ENCODE results near the gene STAMBPL1. TPM values are rescaled to one million over a fixed set of nuclear protein-coding genes. Genes with fewer than 3 reads are reported as not detected.
A peak's percentile ranks its signal among the peaks of the same experiment; 100 is the strongest.

The STAMBPL1 gene
- total RNA-seq, 1 donor from 2014 or later, result 3.3 TPM

DNA sequence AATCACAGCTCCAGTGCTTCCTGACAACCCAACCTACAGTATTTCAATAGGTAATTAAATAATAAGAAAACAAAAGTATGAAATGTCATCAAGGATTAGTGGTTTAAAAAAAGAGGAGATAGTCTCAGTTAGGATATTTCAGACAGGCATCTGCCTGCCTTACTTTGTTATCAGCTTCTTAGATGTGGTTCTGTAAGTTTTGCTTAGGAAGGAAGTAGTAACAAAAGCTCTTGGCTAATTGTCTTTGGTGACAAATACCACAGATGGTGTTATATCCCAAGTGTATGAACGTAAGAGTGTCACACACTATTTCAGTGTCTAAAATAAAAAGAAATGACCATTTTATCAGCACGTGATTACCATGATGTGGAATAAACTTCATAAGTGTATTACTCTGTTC is 82.3 kb downstream of the STAMBPL1 start:
- H3K4me1 Mint-ChIP-seq (ENCODE audit: unreplicated experiment), result peaks cover 9% of the 10 kb centered on the region
- H3K36me3 Mint-ChIP-seq (ENCODE audit: low read depth, unreplicated experiment), result no peaks in the 10 kb centered on the region
- H3K9me3 Mint-ChIP-seq (ENCODE audit: unreplicated experiment), result no peaks in the 10 kb centered on the region
- no peak overlapping the region for H3K27ac Mint-ChIP-seq (ENCODE audit: unreplicated experiment)
- no peak for TF ChIP-seq CTCF (IDR thresholded peaks at IDR 0.05; ENCODE audit: unreplicated experiment)
- DNase-seq (ENCODE audit: low spot score), result no peak
- no peaks in the 10 kb centered on the region for H3K27me3 Mint-ChIP-seq (ENCODE audit: unreplicated experiment)
- peak overlapping the region; percentile 23 for H3K4me3 Mint-ChIP-seq (ENCODE audit: unreplicated experiment)

DNA sequence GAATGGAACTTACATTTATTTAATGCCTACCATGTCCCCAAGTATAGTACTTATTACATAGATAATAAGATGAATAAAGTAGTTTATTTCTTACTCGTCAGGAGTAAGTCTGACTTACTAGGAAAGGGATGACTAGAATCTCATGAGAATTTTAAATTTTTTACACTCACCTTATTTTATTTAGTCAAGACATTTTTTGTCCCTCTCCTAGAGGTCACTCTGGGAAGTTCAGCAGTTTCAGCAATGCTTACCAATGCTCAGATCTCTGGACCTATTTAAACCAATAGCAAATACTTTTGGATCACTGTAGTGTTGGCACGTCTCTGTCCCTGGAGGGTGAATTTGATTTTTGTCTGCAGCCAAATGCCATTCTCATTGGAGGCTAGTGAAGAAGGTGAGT is 83.3 kb downstream of the STAMBPL1 start:
- Mint-ChIP-seq H3K4me3 (ENCODE audit: unreplicated experiment) (no peak overlapping the region), H3K4me1 (ENCODE audit: unreplicated experiment) (peaks cover 9% of the 10 kb centered on the region), H3K9me3 (ENCODE audit: unreplicated experiment) (no peaks in the 10 kb centered on the region), H3K27me3 (ENCODE audit: unreplicated experiment) (no peaks in the 10 kb centered on the region), H3K27ac (ENCODE audit: unreplicated experiment) (no peak overlapping the region), H3K36me3 (ENCODE audit: low read depth, unreplicated experiment) (no peaks in the 10 kb centered on the region)
- peak; percentile 40 for TF ChIP-seq CTCF (IDR thresholded peaks at IDR 0.05; ENCODE audit: unreplicated experiment)
- no peak for DNase-seq (ENCODE audit: low spot score)

- peaks cover 9% of the 10 kb centered on the region for H3K4me1 Mint-ChIP-seq (ENCODE audit: unreplicated experiment)
- no peaks in the 10 kb centered on the region for H3K36me3 Mint-ChIP-seq (ENCODE audit: low read depth, unreplicated experiment)
- no peaks in the 10 kb centered on the region for H3K9me3 Mint-ChIP-seq (ENCODE audit: unreplicated experiment)
- no peak for TF ChIP-seq CTCF (IDR thresholded peaks at IDR 0.05; ENCODE audit: unreplicated experiment)
- no peak overlapping the region for H3K4me3 Mint-ChIP-seq (ENCODE audit: unreplicated experiment)
- no peak overlapping the region for H3K27ac Mint-ChIP-seq (ENCODE audit: unreplicated experiment)
- no peak for DNase-seq (ENCODE audit: low spot score)
- no peaks in the 10 kb centered on the region for H3K27me3 Mint-ChIP-seq (ENCODE audit: unreplicated experiment)
Measured at GRCh38 chr10:88964360-88964759, 84.3 kb downstream of the STAMBPL1 start.

- Mint-ChIP-seq H3K4me3 (ENCODE audit: unreplicated experiment) (no peak overlapping the region), H3K27ac (ENCODE audit: unreplicated experiment) (no peak overlapping the region), H3K27me3 (ENCODE audit: unreplicated experiment) (peaks cover 2% of the 10 kb centered on the region), H3K36me3 (ENCODE audit: low read depth, unreplicated experiment) (no peaks in the 10 kb centered on the region), H3K4me1 (ENCODE audit: unreplicated experiment) (peaks cover 9% of the 10 kb centered on the region), H3K9me3 (ENCODE audit: unreplicated experiment) (no peaks in the 10 kb centered on the region)
- no peak for TF ChIP-seq CTCF (IDR thresholded peaks at IDR 0.05; ENCODE audit: unreplicated experiment)
- DNase-seq (ENCODE audit: low spot score), result no peak
Measured at GRCh38 chr10:88964869-88965415, 84.9 kb downstream of the STAMBPL1 start.

- no peak for DNase-seq (ENCODE audit: low spot score)
- Mint-ChIP-seq H3K36me3 (ENCODE audit: low read depth, unreplicated experiment) (no peaks in the 10 kb centered on the region), H3K4me3 (ENCODE audit: unreplicated experiment) (no peak overlapping the region), H3K9me3 (ENCODE audit: unreplicated experiment) (no peaks in the 10 kb centered on the region), H3K27me3 (ENCODE audit: unreplicated experiment) (peaks cover 2% of the 10 kb centered on the region), H3K4me1 (ENCODE audit: unreplicated experiment) (peaks cover 7% of the 10 kb centered on the region), H3K27ac (ENCODE audit: unreplicated experiment) (no peak overlapping the region)
- no peak for TF ChIP-seq CTCF (IDR thresholded peaks at IDR 0.05; ENCODE audit: unreplicated experiment)
Measured at GRCh38 chr10:88966797-88967196, 86.8 kb downstream of the STAMBPL1 start.
